HG03520 (cell line): ENCODE data around the gene MRPS2.
"Not testable (repeated sequence)": the region's sequence is repeated elsewhere in the genome, so short reads cannot be mapped to it uniquely, and the experiment has no call there.

Source experiments
- ATAC-seq: cut with Tn5 transposase; IDR thresholded peaks from one replicate; pipeline ENCODE4 v1.9.1; 2021; ENCODE audit warnings: mild to moderate bottlenecking, moderate library complexity; ENCODE audit not compliant: unreplicated experiment

Gene MRPS2

GRCh38 chr9:135530146-135530545 lies 29.7 kb downstream of the MRPS2 start:
- ATAC-seq, result no peak

GRCh38 chr9:135531096-135531495 lies 30.6 kb downstream of the MRPS2 start:
- no peak for ATAC-seq

- ATAC-seq, result no peak
Observed at GRCh38 chr9:135533113-135533512, 32.6 kb downstream of the MRPS2 start.

GRCh38 chr9:135533674-135534073 lies 33.2 kb downstream of the MRPS2 start:
- ATAC-seq, result no peak

- ATAC-seq, result not testable (repeated sequence)
Observed at GRCh38 chr9:135534192-135534711, 33.8 kb downstream of the MRPS2 start.

GRCh38 chr9:135534826-135535225 lies 34.3 kb downstream of the MRPS2 start:
- not testable (repeated sequence) for ATAC-seq

- not testable (repeated sequence) for ATAC-seq
Observed at GRCh38 chr9:135535631-135536030, 35.1 kb downstream of the MRPS2 start.

GRCh38 chr9:135536216-135536615 lies 35.7 kb downstream of the MRPS2 start:
- no peak for ATAC-seq

GRCh38 chr9:135543262-135543894 lies 42.9 kb downstream of the MRPS2 start:
- ATAC-seq, result not testable (repeated sequence)

GRCh38 chr9:135544981-135545635 lies 44.6 kb downstream of the MRPS2 start:
- ATAC-seq, result no peak

- ATAC-seq, result not testable (repeated sequence)
Observed at GRCh38 chr9:135545646-135546176, 45.2 kb downstream of the MRPS2 start, which contains the start of gene OBP2A. OBP2A (plus strand) TSS chr9:135546126; CDS start chr9:135546181, 55 bp downstream.

GRCh38 chr9:135546792-135547617 lies 46.5 kb downstream of the MRPS2 start:
- not testable (repeated sequence) for ATAC-seq

GRCh38 chr9:135547756-135548736 lies 47.6 kb downstream of the MRPS2 start:
- no peak for ATAC-seq

- ATAC-seq, result not testable (repeated sequence)
Observed at GRCh38 chr9:135549478-135550343, 49.2 kb downstream of the MRPS2 start.

- ATAC-seq, result no peak
Observed at GRCh38 chr9:135550344-135550918, 49.9 kb downstream of the MRPS2 start.

- no peak for ATAC-seq
Observed at GRCh38 chr9:135551031-135551430, 50.5 kb downstream of the MRPS2 start.

GRCh38 chr9:135551456-135551855 lies 51.0 kb downstream of the MRPS2 start:
- no peak for ATAC-seq

- ATAC-seq, result no peak
Observed at GRCh38 chr9:135552021-135552697, 51.7 kb downstream of the MRPS2 start.
